Diencephalon (tissue), 1 donor: Measurements from ENCODE around the gene C14orf93. TPM values are rescaled to one million over a fixed set of nuclear protein-coding genes. Genes with fewer than 3 reads are reported as not detected.

Source experiments
- total RNA-seq: library from RNA; depleted of rRNA; stranded (reverse); fragments of >200 nt; gene quantifications from one replicate; pipeline ENCODE4 v1.2.3, GENCODE V29; 2014

The C14orf93 gene
- 3.5 TPM for total RNA-seq

GRCh38 chr14:23009939-23010726 is at the start of gene C14orf93:
C14orf93 (minus strand) TSS chr14:23010143; CDS start chr14:22999023, 11,120 bp downstream.

GRCh38 chr14:23056956-23057756 is 47.2 kb upstream of the C14orf93 start, which contains the start of gene CDH24:
CDH24 (minus strand) TSS chr14:23057520; CDS start chr14:23055733, 1,787 bp downstream.

GRCh38 chr14:23042162-23042965 is 32.4 kb upstream of the C14orf93 start, which contains the start of gene PSMB11:
PSMB11 (plus strand) TSS chr14:23042212; CDS start chr14:23042226, 14 bp downstream.

GRCh38 chr14:23034498-23035302 is 24.8 kb upstream of the C14orf93 start, which contains the start of gene PSMB5:
PSMB5 (minus strand) TSS chr14:23034900; CDS start chr14:23034881, 19 bp downstream.

GRCh38 chr14:22982477-22983245 is 27.3 kb downstream of the C14orf93 start, which contains the start of gene AJUBA:
AJUBA (minus strand) TSS chr14:22982551; CDS start chr14:22982266, 285 bp downstream.

Other genes starting within 250 kb of the C14orf93 start
- 43.8 TPM for gene OXA1L, start 243.5 kb downstream of the C14orf93 start, total RNA-seq
- 5.3 TPM for gene SLC7A7, start 194.7 kb downstream of the C14orf93 start, total RNA-seq
- 35.3 TPM for gene MRPL52, start 180.3 kb downstream of the C14orf93 start, total RNA-seq
- 14.3 TPM for gene MMP14, start 173.6 kb downstream of the C14orf93 start, total RNA-seq
- gene LRP10, start 138.4 kb downstream of the C14orf93 start, total RNA-seq, result 7.8 TPM
- 5.5 TPM for gene REM2, start 126.9 kb downstream of the C14orf93 start, total RNA-seq
- 69.9 TPM for gene RBM23, start 91.0 kb downstream of the C14orf93 start, total RNA-seq
- 66.4 TPM for gene PRMT5, start 80.8 kb downstream of the C14orf93 start, total RNA-seq
- 25.8 TPM for gene HAUS4, start 53.1 kb downstream of the C14orf93 start, total RNA-seq
- 7.2 TPM for gene AJUBA, start 27.6 kb downstream of the C14orf93 start, total RNA-seq
- gene PSMB5, start 24.8 kb upstream of the C14orf93 start, total RNA-seq, result 156 TPM
- gene PSMB11, start 32.1 kb upstream of the C14orf93 start, total RNA-seq, result not detected
- 14.1 TPM for gene CDH24, start 47.4 kb upstream of the C14orf93 start, total RNA-seq
- gene ACIN1, start 85.0 kb upstream of the C14orf93 start, total RNA-seq, result 91.8 TPM
- gene C14orf119, start 85.4 kb upstream of the C14orf93 start, total RNA-seq, result 22.1 TPM
- not detected for gene CIROP, start 94.8 kb upstream of the C14orf93 start, total RNA-seq
- gene CEBPE, start 109.1 kb upstream of the C14orf93 start, total RNA-seq, result not detected
- gene SLC7A8, start 173.5 kb upstream of the C14orf93 start, total RNA-seq, result 14.8 TPM
- not detected for gene RNF212B, start 227.8 kb upstream of the C14orf93 start, total RNA-seq